HEK293T (cell line): Measurements from ENCODE around the gene AR.

Experiments used
- ARNT ChIP-seq: fragments of 450-650 bp; IDR thresholded peaks from 2 replicates; pipeline ENCODE4 v1.6.1; 2017; ENCODE audit warnings: mild to moderate bottlenecking
- BHLHE40 ChIP-seq: fragments of 450-650 bp; IDR thresholded peaks from 2 replicates; pipeline ENCODE4 v1.6.1; 2016; ENCODE audit warnings: mild to moderate bottlenecking, moderate library complexity, borderline replicate concordance
- CTBP1 ChIP-seq: fragments of 450-650 bp; IDR thresholded peaks from 2 replicates; pipeline ENCODE4 v1.6.1; 2016; ENCODE audit warnings: borderline replicate concordance
- ELF4 ChIP-seq: fragments of 450-650 bp; IDR thresholded peaks from 2 replicates; pipeline ENCODE4 v1.6.1; 2017; ENCODE audit warnings: antibody characterized with exemption
- FOXA1 ChIP-seq: fragments of 450-650 bp; IDR thresholded peaks from 2 replicates; pipeline ENCODE4 v1.6.1; 2016; ENCODE audit warnings: mild to moderate bottlenecking
- FOXK2 ChIP-seq: fragments of 450-650 bp; IDR thresholded peaks from 2 replicates; pipeline ENCODE4 v1.6.1; 2016; ENCODE audit warnings: mild to moderate bottlenecking
- FOXM1 ChIP-seq: fragments of 450-650 bp; IDR thresholded peaks from 2 replicates; pipeline ENCODE4 v1.6.1; 2017; ENCODE audit warnings: mild to moderate bottlenecking, borderline replicate concordance
- HDGF ChIP-seq: fragments of 450-650 bp; IDR thresholded peaks from 2 replicates; pipeline ENCODE4 v1.6.1; 2017; ENCODE audit warnings: antibody characterized with exemption, borderline replicate concordance
- LEF1 ChIP-seq: fragments of 450-650 bp; IDR thresholded peaks from 2 replicates; pipeline ENCODE4 v1.6.1; 2017; ENCODE audit warnings: mild to moderate bottlenecking, borderline replicate concordance
- PKNOX1 ChIP-seq: fragments of 450-650 bp; IDR thresholded peaks from 2 replicates; pipeline ENCODE4 v1.6.1; 2016
- SP1 ChIP-seq: fragments of 450-650 bp; IDR thresholded peaks from 2 replicates; pipeline ENCODE4 v1.6.1; 2017
- SUZ12 ChIP-seq: fragments of 450-650 bp; IDR thresholded peaks from 2 replicates; pipeline ENCODE4 v1.6.1; 2016; ENCODE audit warnings: mild to moderate bottlenecking
- TARDBP ChIP-seq: fragments of 450-650 bp; IDR thresholded peaks from 2 replicates; pipeline ENCODE4 v1.6.1; 2016
- ZNF384 ChIP-seq: fragments of 450-650 bp; IDR thresholded peaks from 2 replicates; pipeline ENCODE4 v1.6.1; 2016

- TF ChIP-seq ELF4 (no peak), CTBP1 (no peak), ZNF384 (no peak), PKNOX1 (no peak), SUZ12 (no peak), LEF1 (no peak), SP1 (no peak), HDGF (no peak), TARDBP (no peak), FOXM1 (no peak), BHLHE40 (no peak), FOXK2 (no peak), ARNT (no peak), FOXA1 (no peak)
Observed at GRCh38 chrX:67777148-67777547, 233.3 kb downstream of the AR start.
